HG03520 (cell line): Measurements from ENCODE around the gene FOXE3.

Experiments used
- ATAC-seq: cut with Tn5 transposase; IDR thresholded peaks from one replicate; pipeline ENCODE4 v1.9.1; 2021; ENCODE audit warnings: mild to moderate bottlenecking, moderate library complexity; ENCODE audit not compliant: unreplicated experiment

FOXE3 gene

DNA sequence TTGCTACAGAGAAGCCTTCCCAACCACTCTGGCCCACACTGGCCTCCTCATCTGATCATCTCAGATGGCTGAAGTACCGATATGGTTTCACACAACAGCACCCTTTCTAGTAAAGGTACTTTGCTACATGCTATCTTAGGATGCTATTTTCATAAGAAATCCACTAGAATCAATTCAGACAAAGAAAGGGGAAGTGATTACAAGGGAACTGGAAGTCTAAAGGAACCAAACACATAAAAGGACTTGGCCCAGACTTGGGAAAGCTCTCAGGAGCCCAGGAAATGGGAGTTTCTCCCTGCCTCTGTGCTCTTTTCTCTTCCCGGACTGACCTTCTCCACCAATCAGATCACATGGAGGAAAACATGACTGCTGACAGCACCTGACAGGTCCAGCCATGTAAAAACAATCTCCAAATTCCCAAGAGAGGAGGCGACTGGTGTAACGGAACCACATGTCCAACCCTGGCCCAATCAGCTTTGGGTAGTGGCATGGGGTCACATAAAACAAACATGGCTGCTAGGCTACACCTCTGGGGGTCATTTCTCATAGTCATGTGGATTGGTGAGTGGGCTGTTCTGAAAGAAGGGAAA is 12.7 kb upstream of the FOXE3 start:
- no peak for ATAC-seq

DNA sequence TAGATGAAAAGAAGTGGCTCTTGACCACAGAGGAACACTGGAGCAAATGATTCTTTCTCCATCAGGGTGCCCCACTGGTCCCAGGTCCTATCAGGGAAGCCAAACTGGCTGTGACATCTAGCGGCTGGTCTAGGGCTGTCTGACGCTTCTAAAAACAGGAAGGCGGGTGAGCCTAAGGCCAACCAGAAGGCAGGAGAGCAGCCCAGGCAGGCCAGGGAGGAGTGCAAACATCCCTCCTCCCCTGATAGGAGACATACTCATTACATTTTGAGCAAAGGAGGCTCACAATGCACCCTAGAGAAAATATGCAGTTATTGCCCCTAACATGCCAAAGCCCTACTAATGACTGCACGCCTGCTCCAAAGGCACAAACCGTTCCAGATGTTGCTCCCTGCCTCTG is 10.4 kb upstream of the FOXE3 start:
- ATAC-seq: no peak

DNA sequence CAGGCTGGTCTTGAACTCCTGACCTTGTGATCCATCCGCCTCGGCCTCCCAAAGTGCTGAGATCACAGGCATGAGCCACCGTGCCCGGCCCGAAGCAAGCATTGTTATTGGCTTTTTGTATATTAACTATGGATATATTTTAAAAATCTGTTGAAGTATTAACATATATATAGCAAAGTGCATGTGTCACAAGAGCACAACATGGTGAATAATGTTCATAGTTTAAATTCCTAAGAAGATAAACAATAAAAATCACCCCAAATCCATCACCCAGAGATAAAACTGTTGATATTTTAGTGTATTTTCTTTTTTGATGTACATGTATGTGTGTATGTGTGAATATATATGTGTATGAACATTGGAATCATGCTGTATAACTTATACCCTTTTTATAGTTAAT is 9.1 kb upstream of the FOXE3 start:
- ATAC-seq: no peak

DNA sequence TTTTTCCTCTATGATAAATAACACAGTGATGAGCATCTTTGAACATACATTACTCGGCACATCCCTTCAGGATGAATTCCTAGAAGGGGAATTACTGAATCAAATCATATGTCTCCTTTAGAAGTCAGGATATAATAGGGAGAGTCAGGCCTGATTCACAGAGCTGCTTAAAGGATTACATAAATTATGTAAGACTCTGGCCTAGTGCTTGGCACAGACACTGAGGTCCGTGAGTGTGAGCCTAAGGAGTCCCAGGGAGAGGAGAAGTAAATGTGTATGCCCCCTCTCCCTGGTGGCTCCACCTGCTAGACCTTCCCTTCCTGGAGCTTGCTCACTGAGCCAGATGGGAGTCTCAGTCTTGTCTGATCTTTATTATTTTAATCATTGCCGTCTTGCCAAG is 8.6 kb upstream of the FOXE3 start:
- ATAC-seq: no peak

GRCh38 chr1:47409311-47410067 is 6.6 kb upstream of the FOXE3 start:
- no peak for ATAC-seq

- no peak for ATAC-seq
Measured at GRCh38 chr1:47410068-47410455, 6.0 kb upstream of the FOXE3 start.

DNA sequence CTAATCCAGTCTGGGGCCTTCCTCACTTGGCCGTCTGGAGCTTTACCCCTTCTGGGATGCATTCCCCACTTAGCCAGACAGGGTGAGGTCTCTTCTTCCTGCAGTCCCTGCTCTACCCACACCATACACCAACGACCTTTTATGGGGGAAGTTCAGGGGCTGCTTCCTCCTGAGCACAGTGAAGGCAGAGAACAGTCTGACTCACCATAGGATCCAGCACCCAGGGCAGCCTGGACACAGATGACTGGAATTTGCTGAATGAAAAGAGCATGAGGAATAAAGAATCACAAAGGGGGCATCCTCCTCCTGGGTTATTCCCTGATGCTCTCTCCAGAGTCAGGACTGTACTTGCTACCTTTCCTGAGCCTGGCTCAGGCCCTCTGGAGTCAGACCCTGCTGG is 4.6 kb upstream of the FOXE3 start:
- no peak for ATAC-seq

DNA sequence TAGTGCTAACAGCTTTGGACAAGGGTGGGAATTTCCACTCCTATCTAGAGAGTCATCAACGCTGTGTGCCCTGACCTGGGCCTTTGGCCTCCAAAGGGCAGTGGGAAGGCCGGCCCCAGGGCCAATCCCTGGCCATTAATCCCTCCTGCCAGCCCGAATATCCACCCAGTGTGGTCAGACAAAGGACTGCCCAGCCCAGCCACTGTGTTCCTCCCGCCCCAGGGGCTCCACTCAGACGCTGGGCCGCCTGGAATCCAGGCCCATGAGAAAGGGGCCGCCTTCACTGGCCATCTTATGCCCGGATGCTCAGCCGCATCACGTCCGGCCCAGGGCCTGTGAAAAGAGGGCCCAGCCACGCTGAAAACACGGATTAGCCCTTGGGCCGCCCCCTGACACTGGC is 3.6 kb upstream of the FOXE3 start:
- no peak for ATAC-seq

- ATAC-seq: no peak
Measured at GRCh38 chr1:47416319-47417169, 459 bp downstream of the FOXE3 start.

- ATAC-seq: no peak
Measured at GRCh38 chr1:47417170-47418044, 1.3 kb downstream of the FOXE3 start.

DNA sequence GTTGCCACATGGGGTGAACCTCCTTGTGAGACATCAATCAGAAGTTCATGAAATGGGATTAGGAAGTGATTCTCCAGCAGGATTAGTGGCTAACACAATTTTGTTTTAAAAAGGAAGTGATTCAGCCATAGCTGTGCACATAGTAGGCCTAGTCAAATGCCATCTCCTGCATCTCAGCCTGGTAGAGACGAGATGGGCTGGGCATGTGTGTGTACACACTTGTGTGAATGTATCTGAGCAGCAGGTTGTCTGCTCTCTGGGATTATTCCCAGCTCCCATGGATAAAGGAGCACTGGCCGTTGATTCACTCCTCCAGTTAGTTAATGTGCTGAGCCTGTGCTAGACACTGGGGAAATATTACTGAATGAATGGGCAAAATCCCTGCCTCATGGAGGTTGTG is 2.0 kb downstream of the FOXE3 start:
- ATAC-seq: no peak

GRCh38 chr1:47418681-47419325 is 2.7 kb downstream of the FOXE3 start:
- no peak for ATAC-seq

DNA sequence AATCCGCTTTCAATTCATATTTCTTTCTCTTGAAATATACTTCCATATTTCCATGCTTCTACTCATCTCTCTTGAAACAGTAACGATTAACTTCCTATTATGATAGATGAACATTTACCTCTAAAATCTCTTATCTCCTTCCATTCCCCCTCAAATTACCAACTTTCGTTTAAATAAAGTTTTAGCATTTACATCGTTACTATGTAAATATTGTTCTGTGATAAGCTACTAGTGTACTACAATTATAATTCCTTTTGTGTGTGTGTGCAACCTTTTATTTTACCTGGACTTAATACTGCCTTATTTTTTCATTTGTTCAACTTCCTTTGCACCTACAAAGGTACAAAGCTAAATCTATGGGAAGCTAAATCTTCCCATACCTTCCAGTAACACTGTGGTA is 4.5 kb downstream of the FOXE3 start:
- ATAC-seq: no peak

DNA sequence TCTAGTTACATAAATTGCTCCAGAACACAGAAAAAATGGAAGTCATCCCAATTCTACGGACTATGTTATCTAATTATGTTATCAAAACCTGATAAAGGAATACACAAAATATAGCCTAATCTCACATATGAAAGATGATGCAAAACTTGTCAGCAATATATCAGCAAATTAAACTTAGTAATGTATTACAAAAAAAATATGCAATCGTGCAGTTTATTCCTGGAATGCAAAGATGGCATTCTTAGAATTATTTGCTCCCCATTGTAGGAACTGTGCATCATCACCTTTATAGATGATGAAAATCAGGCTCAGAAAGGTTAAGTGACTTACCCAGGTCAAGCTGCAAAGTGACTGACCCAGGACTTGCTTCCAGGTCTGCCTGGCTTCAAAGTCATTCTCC is 7.8 kb downstream of the FOXE3 start:
- no peak for ATAC-seq

- no peak for ATAC-seq
Measured at GRCh38 chr1:47424336-47424982, 8.4 kb downstream of the FOXE3 start.

DNA sequence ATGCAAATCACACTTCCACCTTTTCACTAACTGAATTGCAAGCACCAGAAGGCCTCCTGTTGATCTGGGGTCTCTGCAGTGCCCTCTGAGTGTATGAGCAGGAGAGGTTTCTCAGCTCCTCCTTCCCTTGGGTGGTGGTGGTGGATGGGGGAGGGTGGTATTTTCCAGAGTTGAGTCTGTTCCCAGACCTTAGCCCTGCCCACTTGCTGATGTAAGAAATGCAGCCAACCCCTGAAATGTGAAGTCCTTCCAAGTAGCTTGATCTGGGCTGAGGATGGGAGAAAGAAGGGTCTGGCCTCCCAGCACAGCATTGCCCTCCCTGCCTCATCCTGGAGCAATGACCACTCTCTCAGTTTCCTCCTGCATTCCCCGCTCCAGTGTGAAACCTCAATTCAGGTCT is 15.4 kb downstream of the FOXE3 start:
- ATAC-seq: no peak

GRCh38 chr1:47432071-47433036 is 16.3 kb downstream of the FOXE3 start:
- no peak for ATAC-seq

DNA sequence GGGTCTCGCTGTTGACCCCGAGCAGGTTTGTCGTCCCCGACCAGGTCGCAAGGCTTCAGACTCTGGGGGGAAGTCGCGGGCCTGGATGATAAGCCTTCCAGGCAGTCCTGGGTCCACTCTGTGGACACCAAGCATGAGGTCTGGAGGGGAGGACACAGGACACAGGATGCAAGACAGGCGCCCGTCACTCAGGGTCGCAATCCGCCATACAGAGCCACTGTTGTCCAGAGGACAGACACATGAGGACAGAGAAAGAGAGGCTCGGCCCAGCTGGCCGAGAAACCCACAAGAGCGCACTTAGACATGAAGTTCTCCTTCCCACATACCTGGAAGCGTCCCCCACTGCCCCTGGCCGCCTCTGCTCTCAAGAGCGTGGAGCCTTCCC is 16.9 kb downstream of the FOXE3 start:
- ATAC-seq: no peak

GRCh38 chr1:47433477-47434050 is 17.5 kb downstream of the FOXE3 start:
- ATAC-seq: no peak
